Muscle of arm (tissue), 12 donors: Measurements from ENCODE around the gene FBLN1. TPM values are rescaled to one million over a fixed set of nuclear protein-coding genes. Genes with fewer than 3 reads are reported as not detected.
"Not testable (repeated sequence)": the region's sequence is repeated elsewhere in the genome, so short reads cannot be mapped to it uniquely, and the experiment has no call there.

ENCODE experiments used
- DNase-seq: peaks from one replicate; pipeline ENCODE4 v3.0.0-alpha.2; 2013
- polyA plus RNA-seq, 12 donors: library from polyadenylated mRNA; unstranded; fragments of 120-200 nt; gene quantifications; one replicate each; pipeline ENCODE4 v1.2.1, GENCODE V29; 2013; ENCODE audit not compliant: insufficient read length in 12 of 12

Gene FBLN1
- polyA plus RNA-seq, 12 donors, result 80.3 to 295 (median 134) TPM; not detected in 1

- DNase-seq, result no peak
These were observed 79.7 kb downstream of the FBLN1 start for GRCh38 chr22:45582236-45582954.

- DNase-seq, result no peak
These were observed 80.3 kb downstream of the FBLN1 start for GRCh38 chr22:45582955-45583320.

- no peak for DNase-seq
These were observed 80.8 kb downstream of the FBLN1 start for GRCh38 chr22:45583504-45583903.

GRCh38 chr22:45584121-45584570 lies 81.5 kb downstream of the FBLN1 start:
- DNase-seq, result no peak

- DNase-seq, result no peak
These were observed 82.1 kb downstream of the FBLN1 start for GRCh38 chr22:45584621-45585436.

- DNase-seq, result no peak
These were observed 82.7 kb downstream of the FBLN1 start for GRCh38 chr22:45585437-45585755.

- no peak for DNase-seq
These were observed 83.4 kb downstream of the FBLN1 start for GRCh38 chr22:45585946-45586540.

- DNase-seq, result no peak
These were observed 84.1 kb downstream of the FBLN1 start for GRCh38 chr22:45586651-45587405.

- DNase-seq, result no peak
These were observed 85.2 kb downstream of the FBLN1 start for GRCh38 chr22:45587638-45588505.

- no peak for DNase-seq
These were observed 86.9 kb downstream of the FBLN1 start for GRCh38 chr22:45589556-45589955.

- no peak for DNase-seq
These were observed 87.6 kb downstream of the FBLN1 start for GRCh38 chr22:45590262-45590661.

- DNase-seq, result not testable (repeated sequence)
These were observed 89.0 kb downstream of the FBLN1 start for GRCh38 chr22:45591633-45592213.

GRCh38 chr22:45594123-45594941 lies 91.6 kb downstream of the FBLN1 start:
- no peak for DNase-seq

- no peak for DNase-seq
These were observed 94.9 kb downstream of the FBLN1 start for GRCh38 chr22:45597460-45598192.

GRCh38 chr22:45598596-45599217 lies 96.0 kb downstream of the FBLN1 start:
- DNase-seq, result no peak

GRCh38 chr22:45599836-45600577 lies 97.3 kb downstream of the FBLN1 start:
- DNase-seq, result no peak

GRCh38 chr22:45600790-45601730 lies 98.4 kb downstream of the FBLN1 start:
- no peak for DNase-seq
